ENCODE data around the gene CCDC144A. TPM values are rescaled to one million over a fixed set of nuclear protein-coding genes. Genes with fewer than 3 reads are reported as not detected.
"Not testable (repeated sequence)": the region's sequence is repeated elsewhere in the genome, so short reads cannot be mapped to it uniquely, and the experiment has no call there.

The CCDC144A gene
- total RNA-seq, 4 donors from 2014 or later = 0.67 to 14.4 (median 5.7) TPM

- WGBS, 2 donors (ENCODE audit: low coverage in 1 of 2) = 0% methylated on average over 1 to 3 of the region's 55 CpGs
- no peaks in the 10 kb centered on the region for H3K27me3 ChIP-seq
- peak within 1 kb of the TSS; percentile 57 to 78 for H3K4me3 ChIP-seq
- TF ChIP-seq POLR2A (IDR thresholded peaks at IDR 0.05) (peak; percentile 80 to 82), POLR2AphosphoS5 (IDR thresholded peaks at IDR 0.05) (peak; percentile 95), EP300 (IDR thresholded peaks at IDR 0.05) (no peak)
- TF ChIP-seq, protein P1, sequence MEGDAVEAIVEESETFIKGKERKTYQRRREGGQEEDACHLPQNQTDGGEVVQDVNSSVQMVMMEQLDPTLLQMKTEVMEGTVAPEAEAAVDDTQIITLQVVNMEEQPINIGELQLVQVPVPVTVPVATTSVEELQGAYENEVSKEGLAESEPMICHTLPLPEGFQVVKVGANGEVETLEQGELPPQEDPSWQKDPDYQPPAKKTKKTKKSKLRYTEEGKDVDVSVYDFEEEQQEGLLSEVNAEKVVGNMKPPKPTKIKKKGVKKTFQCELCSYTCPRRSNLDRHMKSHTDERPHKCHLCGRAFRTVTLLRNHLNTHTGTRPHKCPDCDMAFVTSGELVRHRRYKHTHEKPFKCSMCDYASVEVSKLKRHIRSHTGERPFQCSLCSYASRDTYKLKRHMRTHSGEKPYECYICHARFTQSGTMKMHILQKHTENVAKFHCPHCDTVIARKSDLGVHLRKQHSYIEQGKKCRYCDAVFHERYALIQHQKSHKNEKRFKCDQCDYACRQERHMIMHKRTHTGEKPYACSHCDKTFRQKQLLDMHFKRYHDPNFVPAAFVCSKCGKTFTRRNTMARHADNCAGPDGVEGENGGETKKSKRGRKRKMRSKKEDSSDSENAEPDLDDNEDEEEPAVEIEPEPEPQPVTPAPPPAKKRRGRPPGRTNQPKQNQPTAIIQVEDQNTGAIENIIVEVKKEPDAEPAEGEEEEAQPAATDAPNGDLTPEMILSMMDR (IDR thresholded peaks at IDR 0.05) = peak in 3 of 4 experiments; percentile 14 to 33 (median 20)
- H3K4me1 ChIP-seq = peaks cover 0 to 19% (median 4%) of the 10 kb centered on the region in 3 donors
- no peaks in the 10 kb centered on the region for H3K36me3 ChIP-seq
- H3K27ac ChIP-seq = peak within 1 kb of the TSS; percentile 91 to 97 (median 92)
- peak; percentile 98 for ATAC-seq
- H3K9me3 ChIP-seq = no peaks in the 10 kb centered on the region
Measured at GRCh38 chr17:16653367-16654041, 36.5 kb upstream of the CCDC144A start, which contains the start of gene ZNF624. Gene ZNF624 (minus strand): TSS chr17:16653850.

DNA sequence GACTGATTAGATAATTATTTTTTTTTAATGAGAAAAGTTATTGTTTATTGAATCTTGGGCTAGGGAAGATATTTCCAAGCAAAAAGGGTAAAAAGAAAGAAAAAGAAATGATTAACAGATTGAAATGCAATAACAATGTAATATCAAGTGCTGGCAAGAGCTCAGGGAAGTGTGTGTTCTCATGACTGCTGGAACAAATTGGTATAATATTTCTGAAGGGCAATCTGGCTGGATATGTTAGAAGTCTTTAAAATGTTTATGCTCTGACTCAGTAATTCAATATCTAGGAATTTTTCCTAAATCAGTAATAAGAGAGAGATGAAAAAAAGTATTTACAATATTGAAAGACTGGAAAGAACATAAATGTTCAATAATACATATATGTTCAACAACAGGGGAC lies 28.8 kb upstream of the CCDC144A start:
- no peak overlapping the region for H3K4me3 ChIP-seq
- H3K4me1 ChIP-seq = no peaks in the 10 kb centered on the region
- no peaks in the 10 kb centered on the region for H3K36me3 ChIP-seq
- H3K27ac ChIP-seq = no peak overlapping the region
- peaks cover 27% of the 10 kb centered on the region for H3K27me3 ChIP-seq
- TF ChIP-seq, protein P1 (IDR thresholded peaks at IDR 0.05) = no peak
- TF ChIP-seq EP300 (IDR thresholded peaks at IDR 0.05) (no peak), POLR2A (IDR thresholded peaks at IDR 0.05) (no peak), POLR2AphosphoS5 (IDR thresholded peaks at IDR 0.05) (no peak)
- H3K9me3 ChIP-seq = no peaks in the 10 kb centered on the region
- no peak for ATAC-seq

- ATAC-seq = no peak
- Histone ChIP-seq H3K4me3 (no peak overlapping the region), H3K27me3 (peaks cover 39% of the 10 kb centered on the region), H3K4me1 (peaks cover 0 to 10% (median 5%) of the 10 kb centered on the region in 3 donors), H3K36me3 (no peaks in the 10 kb centered on the region), H3K27ac (no peak overlapping the region), H3K9me3 (no peaks in the 10 kb centered on the region)
- TF ChIP-seq POLR2AphosphoS5 (IDR thresholded peaks at IDR 0.05) (no peak), POLR2A (IDR thresholded peaks at IDR 0.05) (no peak), EP300 (IDR thresholded peaks at IDR 0.05) (no peak)
- TF ChIP-seq, protein P1 (IDR thresholded peaks at IDR 0.05) = no peak
- 82 to 100% methylated on average over 1 of the region's 1 CpG for WGBS, 2 donors (ENCODE audit: low coverage in 1 of 2)
Measured at GRCh38 chr17:16662936-16663335, 27.1 kb upstream of the CCDC144A start.

DNA sequence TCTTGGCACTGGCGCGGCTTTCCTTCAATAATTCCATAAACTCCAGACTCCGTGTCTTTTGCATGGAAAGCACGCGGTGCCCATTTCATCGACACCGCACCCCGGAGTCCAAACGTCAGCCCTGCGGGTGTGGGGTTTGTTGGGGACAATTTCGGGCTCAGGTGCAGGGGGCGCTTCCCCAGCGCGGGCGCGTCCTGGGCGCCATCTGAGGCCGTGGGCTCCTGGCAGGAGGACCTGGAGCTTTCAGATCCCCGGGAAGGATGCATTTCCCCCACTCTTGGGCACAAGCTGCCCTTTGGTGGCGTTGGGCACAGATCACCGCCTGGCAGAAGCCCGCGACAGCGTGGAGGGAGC lies 23.5 kb upstream of the CCDC144A start:
- Histone ChIP-seq H3K4me3 (peak overlapping the region; percentile 35 to 54), H3K4me1 (peaks cover 0 to 10% (median 5%) of the 10 kb centered on the region in 3 donors), H3K27me3 (peaks cover 66% of the 10 kb centered on the region)
- no CpG with 5 or more reads among the region's 24 CpGs for WGBS, 2 donors (ENCODE audit: low coverage in 1 of 2)
- H3K27ac ChIP-seq, ATAC-seq, H3K36me3 ChIP-seq, H3K9me3 ChIP-seq: not testable (repeated sequence)

DNA sequence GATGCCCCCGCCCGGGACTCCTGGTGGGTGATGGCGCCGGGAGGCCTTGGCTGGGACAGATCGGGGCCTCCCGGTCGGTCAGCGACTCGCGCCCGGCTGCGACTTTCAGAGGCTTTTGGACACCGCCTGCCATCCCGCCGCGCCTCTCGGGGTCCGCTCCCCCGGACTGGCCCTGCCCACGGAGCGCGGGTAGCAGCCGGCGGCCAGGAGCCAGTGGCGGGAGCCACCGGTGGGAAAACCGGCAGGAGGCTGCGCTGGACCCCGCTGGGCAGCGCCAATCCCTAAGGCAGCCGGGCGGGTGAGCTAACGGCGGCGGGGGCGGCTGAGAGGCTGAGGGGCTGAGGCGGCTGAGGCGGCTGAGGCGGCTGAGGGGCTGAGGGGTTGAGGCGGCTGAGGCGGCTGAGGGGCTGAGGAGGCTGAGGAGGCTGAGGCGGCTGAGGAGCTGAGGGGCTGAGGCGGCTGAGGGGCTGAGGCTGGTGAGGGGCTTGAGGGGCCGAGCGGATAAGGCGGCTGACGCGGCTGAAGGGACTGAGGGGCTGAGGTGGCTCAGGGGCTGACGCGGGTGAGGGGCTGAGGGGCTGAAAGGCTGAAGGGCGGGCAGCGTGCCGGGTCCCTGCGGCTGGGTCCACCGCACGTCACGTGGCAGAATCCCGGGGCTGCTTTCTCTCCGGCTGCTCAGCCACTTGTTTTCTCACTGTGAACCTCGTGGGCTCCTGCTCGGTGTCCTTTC lies 23.0 kb upstream of the CCDC144A start:
- H3K36me3 ChIP-seq, H3K9me3 ChIP-seq: not testable (repeated sequence)
- 0 to 2% methylated on average over 7 to 21 of the region's 61 CpGs for WGBS, 2 donors (ENCODE audit: low coverage in 1 of 2)
- peak overlapping the region; percentile 35 to 54 for H3K4me3 ChIP-seq
- H3K27ac ChIP-seq = peak overlapping the region in 1 of 4 donors; percentile 42
- ATAC-seq = peak; percentile 48
- peaks cover 66% of the 10 kb centered on the region for H3K27me3 ChIP-seq
- H3K4me1 ChIP-seq = peaks cover 0 to 10% (median 5%) of the 10 kb centered on the region in 3 donors

Data from gastroesophageal sphincter (tissue), 4 donors.